IPS-20b (cell line): ENCODE results near the gene MYRF.

ENCODE experiments used
- H3K27ac ChIP-seq: one replicate; pipeline ENCODE4 v1.5.1; 2013; ENCODE audit warnings: low read length
- H3K27me3 ChIP-seq: 2 replicates; pipeline ENCODE4 v1.6.1; 2013; ENCODE audit warnings: mild to moderate bottlenecking, low read length, inconsistent platforms; ENCODE audit not compliant: insufficient read depth
- H3K36me3 ChIP-seq: 2 replicates; pipeline ENCODE4 v1.6.1; 2013; ENCODE audit warnings: low read depth, mild to moderate bottlenecking, inconsistent platforms, low read length, moderate library complexity; ENCODE audit not compliant: insufficient read depth
- H3K4me1 ChIP-seq: 2 replicates; pipeline ENCODE4 v1.6.1; 2013; ENCODE audit warnings: mild to moderate bottlenecking, control low read depth, inconsistent platforms, low read length, moderate library complexity; ENCODE audit not compliant: insufficient read depth
- H3K4me3 ChIP-seq: 2 replicates; pipeline ENCODE4 v1.5.1; 2013; ENCODE audit warnings: mild to moderate bottlenecking, low read length, inconsistent platforms
- H3K9ac ChIP-seq: 2 replicates; pipeline ENCODE4 v1.6.1; 2013; ENCODE audit warnings: low read depth, mild to moderate bottlenecking, inconsistent platforms, low read length, moderate library complexity
- H3K9me3 ChIP-seq: 2 replicates; pipeline ENCODE4 v1.6.1; 2013; ENCODE audit warnings: mild to moderate bottlenecking, low read depth, low read length, inconsistent platforms; ENCODE audit not compliant: insufficient read depth

Gene MYRF

GRCh38 chr11:61720597-61720996 lies 31.8 kb upstream of the MYRF start:
- Histone ChIP-seq H3K4me3 (no peak overlapping the region), H3K9ac (no peak overlapping the region), H3K27me3 (no peaks in the 10 kb centered on the region), H3K9me3 (no peaks in the 10 kb centered on the region), H3K4me1 (peaks cover 33% of the 10 kb centered on the region), H3K36me3 (peaks cover 32% of the 10 kb centered on the region), H3K27ac (no peak overlapping the region)

GRCh38 chr11:61724437-61724836 lies 28.0 kb upstream of the MYRF start:
- H3K27ac ChIP-seq = no peak overlapping the region
- H3K4me3 ChIP-seq = no peak overlapping the region
- H3K27me3 ChIP-seq = no peaks in the 10 kb centered on the region
- H3K9me3 ChIP-seq = no peaks in the 10 kb centered on the region
- peaks cover 63% of the 10 kb centered on the region for H3K36me3 ChIP-seq
- peaks cover 3% of the 10 kb centered on the region; the same call in 1 of the 2 replicates for H3K4me1 ChIP-seq
- H3K9ac ChIP-seq = no peak overlapping the region

GRCh38 chr11:61725781-61726231 lies 26.6 kb upstream of the MYRF start:
- Histone ChIP-seq H3K9me3 (no peaks in the 10 kb centered on the region), H3K27ac (no peak overlapping the region), H3K9ac (no peak overlapping the region), H3K27me3 (no peaks in the 10 kb centered on the region), H3K4me1 (no peaks in the 10 kb centered on the region), H3K4me3 (no peak overlapping the region), H3K36me3 (peaks cover 60% of the 10 kb centered on the region)

- no peaks in the 10 kb centered on the region for H3K27me3 ChIP-seq
- no peak overlapping the region for H3K9ac ChIP-seq
- H3K4me3 ChIP-seq = no peak overlapping the region
- peaks cover 56% of the 10 kb centered on the region for H3K36me3 ChIP-seq
- H3K9me3 ChIP-seq = no peaks in the 10 kb centered on the region
- no peaks in the 10 kb centered on the region for H3K4me1 ChIP-seq
- no peak overlapping the region for H3K27ac ChIP-seq
Observed at GRCh38 chr11:61726775-61727174, 25.7 kb upstream of the MYRF start.

DNA sequence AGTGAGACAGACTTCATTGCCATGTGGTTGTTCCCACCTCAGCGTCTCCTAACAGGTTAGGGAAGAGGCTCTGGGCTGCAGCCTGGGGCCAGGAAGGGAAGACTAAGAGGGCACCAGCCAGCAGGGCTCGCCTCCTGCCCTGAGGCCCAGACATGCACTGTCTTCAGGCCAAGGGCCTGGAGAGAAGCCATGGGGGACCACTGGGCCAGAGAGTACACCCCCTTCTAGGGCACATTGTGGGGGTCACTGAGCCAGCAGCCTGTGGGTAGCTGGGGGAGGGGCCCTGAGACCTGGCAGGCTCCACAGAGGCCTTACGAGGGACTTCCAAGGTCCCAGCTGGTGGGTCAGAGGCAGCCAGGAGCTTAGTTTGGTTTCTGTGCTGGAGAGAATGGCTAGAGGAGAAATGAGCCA lies 25.0 kb upstream of the MYRF start:
- no peak overlapping the region for H3K27ac ChIP-seq
- no peaks in the 10 kb centered on the region for H3K4me1 ChIP-seq
- no peaks in the 10 kb centered on the region for H3K27me3 ChIP-seq
- no peak overlapping the region for H3K9ac ChIP-seq
- no peaks in the 10 kb centered on the region for H3K9me3 ChIP-seq
- no peak overlapping the region for H3K4me3 ChIP-seq
- H3K36me3 ChIP-seq = peaks cover 56% of the 10 kb centered on the region

DNA sequence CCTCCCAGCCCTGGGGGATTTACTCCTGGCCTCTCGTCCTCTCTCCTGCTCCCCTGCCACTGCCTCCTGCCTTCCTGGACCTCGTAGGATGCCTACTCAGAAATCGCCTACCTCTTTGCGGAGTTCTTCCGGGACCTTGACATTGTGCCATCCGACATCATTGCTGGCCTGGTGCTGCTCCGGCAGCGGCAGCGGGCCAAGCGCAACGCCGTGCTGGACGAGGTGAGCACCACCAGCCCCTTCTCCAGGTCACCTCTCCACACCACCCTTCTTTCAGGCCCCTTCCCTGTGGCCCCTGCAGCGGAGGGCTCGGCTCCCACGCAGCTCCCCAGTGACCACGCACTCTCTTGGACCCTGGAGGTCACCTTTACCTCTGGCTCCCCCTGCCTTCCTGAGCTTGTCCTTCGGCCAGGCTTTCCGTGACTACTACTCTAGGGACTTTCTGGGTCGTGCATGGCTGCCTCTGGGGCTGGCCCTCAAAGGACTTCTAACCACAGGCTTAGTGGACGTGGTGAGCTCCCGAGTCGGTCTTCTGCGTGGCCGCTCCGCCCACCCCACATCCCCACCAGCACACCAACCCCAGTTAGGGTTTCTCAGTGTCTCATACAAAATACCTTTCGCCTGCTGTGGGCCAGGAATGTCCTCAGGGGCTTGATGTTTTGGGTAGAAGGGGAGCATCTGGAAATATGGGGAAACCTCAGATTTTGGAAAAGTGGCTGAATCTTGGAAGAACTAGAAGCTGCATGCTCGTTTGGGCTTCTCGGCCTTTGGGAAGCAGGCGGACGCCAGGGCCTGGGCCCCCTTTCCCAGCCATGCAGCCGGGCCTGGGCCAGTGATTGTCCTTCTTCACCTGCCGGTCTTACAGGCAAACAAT lies 24.1 kb upstream of the MYRF start:
- Histone ChIP-seq H3K4me3 (no peak overlapping the region), H3K36me3 (peaks cover 53% of the 10 kb centered on the region), H3K4me1 (no peaks in the 10 kb centered on the region), H3K27me3 (no peaks in the 10 kb centered on the region), H3K9me3 (no peaks in the 10 kb centered on the region), H3K9ac (no peak overlapping the region), H3K27ac (no peak overlapping the region)

GRCh38 chr11:61728940-61729219 lies 23.6 kb upstream of the MYRF start:
- no peak overlapping the region for H3K4me3 ChIP-seq
- H3K4me1 ChIP-seq = no peaks in the 10 kb centered on the region
- no peak overlapping the region for H3K27ac ChIP-seq
- no peaks in the 10 kb centered on the region for H3K27me3 ChIP-seq
- no peaks in the 10 kb centered on the region for H3K9me3 ChIP-seq
- H3K9ac ChIP-seq = no peak overlapping the region
- peaks cover 48% of the 10 kb centered on the region for H3K36me3 ChIP-seq

DNA sequence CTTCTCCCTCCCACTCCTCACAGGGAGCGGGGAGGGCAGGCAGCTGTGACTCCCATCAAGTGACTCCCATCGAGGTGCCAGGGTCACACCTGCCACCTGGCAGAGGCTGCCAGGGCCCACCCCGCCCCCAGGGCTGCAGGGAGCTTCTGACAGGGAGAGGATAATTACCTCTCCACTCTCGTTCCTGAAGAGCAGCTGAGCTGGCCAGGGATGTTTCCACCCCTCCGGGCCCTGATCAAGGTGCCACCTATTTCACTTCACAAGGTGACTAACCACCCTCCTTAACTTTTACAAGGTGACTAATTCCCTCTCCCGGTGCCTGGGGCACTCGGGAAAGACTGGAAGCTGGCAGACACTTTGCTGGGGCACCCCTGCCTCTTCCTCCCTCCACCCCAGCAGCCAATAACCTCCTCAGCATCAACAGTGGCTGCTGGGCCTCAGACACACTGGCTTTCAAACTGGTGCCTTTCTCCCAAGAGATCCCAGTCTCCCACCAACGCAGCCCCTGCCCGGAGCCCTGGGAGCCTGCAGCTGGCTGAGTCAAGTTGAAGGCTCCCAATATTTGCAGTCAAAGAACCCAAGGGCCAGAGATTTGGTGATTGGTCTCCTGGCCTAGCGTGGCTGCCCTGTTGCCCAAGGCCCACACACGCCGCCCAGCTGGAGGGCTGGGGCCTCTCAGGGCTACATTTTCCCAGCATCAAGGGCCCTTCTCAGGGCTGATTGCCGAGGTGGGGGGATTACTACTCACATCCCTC lies 22.0 kb upstream of the MYRF start:
- Histone ChIP-seq H3K27me3 (no peaks in the 10 kb centered on the region), H3K4me3 (no peak overlapping the region), H3K36me3 (peaks cover 32% of the 10 kb centered on the region; the same call in 1 of the 2 replicates), H3K27ac (no peak overlapping the region), H3K9ac (no peak overlapping the region), H3K4me1 (no peaks in the 10 kb centered on the region), H3K9me3 (no peaks in the 10 kb centered on the region)

DNA sequence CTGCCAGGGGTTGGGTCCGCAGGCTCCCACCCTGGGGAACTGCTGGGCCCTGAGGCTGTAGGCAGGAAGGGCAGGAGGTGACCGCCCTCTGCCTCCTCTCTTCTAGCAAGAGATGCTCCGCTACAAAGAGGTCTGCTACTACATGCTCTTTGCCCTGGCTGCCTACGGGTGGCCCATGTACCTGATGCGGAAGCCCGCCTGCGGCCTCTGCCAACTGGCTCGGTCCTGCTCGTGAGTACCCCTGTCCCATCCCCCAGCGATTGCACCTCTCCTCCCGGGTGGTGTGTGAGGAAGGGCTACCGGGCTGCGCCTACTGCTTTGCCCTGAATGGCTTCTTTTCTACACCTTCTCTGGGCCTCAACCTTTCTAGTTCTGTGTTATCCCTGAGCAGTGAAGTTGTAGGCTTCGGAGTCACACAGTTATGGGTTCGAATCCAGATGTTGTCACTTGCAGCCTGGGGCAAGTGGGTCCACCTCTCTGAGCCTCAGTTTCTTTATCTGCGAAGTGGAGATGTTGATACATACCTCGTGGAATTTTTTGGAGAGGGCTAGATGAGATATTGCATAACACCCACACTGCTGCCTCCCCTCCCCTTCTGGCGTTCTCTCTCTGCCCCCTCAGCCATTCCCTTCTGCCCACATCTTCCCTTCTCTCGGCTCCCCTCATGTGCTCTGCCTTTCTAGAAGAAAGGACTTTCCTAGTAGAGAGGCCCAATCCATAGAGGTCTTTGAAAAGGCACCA lies 21.1 kb upstream of the MYRF start:
- H3K36me3 ChIP-seq = peaks cover 31% of the 10 kb centered on the region; the same call in 1 of the 2 replicates
- H3K9me3 ChIP-seq = no peaks in the 10 kb centered on the region

GRCh38 chr11:61731952-61732675 lies 20.3 kb upstream of the MYRF start:
- Histone ChIP-seq H3K36me3 (peaks cover 30% of the 10 kb centered on the region; the same call in 1 of the 2 replicates), H3K9me3 (no peaks in the 10 kb centered on the region), H3K4me1 (no peaks in the 10 kb centered on the region), H3K27ac (no peak overlapping the region), H3K27me3 (no peaks in the 10 kb centered on the region), H3K9ac (no peak overlapping the region), H3K4me3 (no peak overlapping the region)

More for the DNA sequence above, 21.1 kb upstream of the MYRF start:
- Histone ChIP-seq H3K4me1 (no peaks in the 10 kb centered on the region), H3K4me3 (no peak overlapping the region), H3K27ac (no peak overlapping the region), H3K27me3 (no peaks in the 10 kb centered on the region), H3K9ac (no peak overlapping the region)

DNA sequence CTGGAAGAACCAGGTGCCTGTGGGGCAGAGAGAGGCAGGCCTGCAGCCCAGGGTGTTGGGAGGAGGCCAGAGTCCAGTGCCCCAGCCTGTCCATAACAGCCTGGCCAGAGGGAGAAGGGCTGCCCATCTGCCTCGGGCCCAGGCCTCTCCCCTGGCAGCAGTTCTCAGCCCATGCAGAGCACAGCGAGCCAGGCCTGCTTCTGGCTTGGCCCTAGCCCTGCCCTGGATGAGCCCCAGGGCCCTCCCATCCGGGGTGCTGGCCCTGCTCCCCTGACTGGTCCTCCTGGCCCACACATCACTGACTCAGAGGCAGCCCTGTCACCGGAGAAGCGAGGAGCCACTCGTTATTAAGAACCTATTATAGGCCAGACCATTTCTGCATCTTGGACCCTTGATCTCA lies 19.7 kb upstream of the MYRF start:
- no peaks in the 10 kb centered on the region for H3K4me1 ChIP-seq
- no peaks in the 10 kb centered on the region for H3K27me3 ChIP-seq
- H3K4me3 ChIP-seq = no peak overlapping the region
- H3K9me3 ChIP-seq = no peaks in the 10 kb centered on the region
- H3K9ac ChIP-seq = no peak overlapping the region
- no peak overlapping the region for H3K27ac ChIP-seq
- H3K36me3 ChIP-seq = peaks cover 27% of the 10 kb centered on the region; the same call in 1 of the 2 replicates
